AG04449 (cell line): ENCODE measurements around the gene GFRA1.

Experiments used
- CTCF ChIA-PET: fragments of 350-600 bp; formaldehyde crosslinking; extraction: SDS; loops from one replicate; lab custom pipeline; 2021; ENCODE audit warnings: antibody characterized with exemption; lab: Yijun Ruan, JAX
- POLR2A ChIA-PET: fragments of 400-600, 350-600 bp; formaldehyde crosslinking; extraction: SDS; loops from one replicate; lab custom pipeline; 2020; ENCODE audit warnings: antibody characterized with exemption, inconsistent platforms; lab: Yijun Ruan, JAX
- DNase-seq: peaks from one replicate; pipeline ENCODE4 v3.0.0-alpha.2; 2010; ENCODE audit warnings: low read depth, low spot score
- H3K4me3 ChIP-seq: 2 replicates; pipeline ENCODE4 v1.5.1; 2011; ENCODE audit warnings: low read depth, mild to moderate bottlenecking, control low read depth, low read length
- TF ChIP-seq, protein P1 (sequence below): IDR thresholded peaks from one replicate; pipeline ENCODE4 v1.5.1; 2011; ENCODE audit warnings: mild to moderate bottlenecking, moderate library complexity, low read length, control low read depth, inconsistent platforms; ENCODE audit not compliant: insufficient read depth; ENCODE audit errors: missing control alignments

The GFRA1 gene

DNA sequence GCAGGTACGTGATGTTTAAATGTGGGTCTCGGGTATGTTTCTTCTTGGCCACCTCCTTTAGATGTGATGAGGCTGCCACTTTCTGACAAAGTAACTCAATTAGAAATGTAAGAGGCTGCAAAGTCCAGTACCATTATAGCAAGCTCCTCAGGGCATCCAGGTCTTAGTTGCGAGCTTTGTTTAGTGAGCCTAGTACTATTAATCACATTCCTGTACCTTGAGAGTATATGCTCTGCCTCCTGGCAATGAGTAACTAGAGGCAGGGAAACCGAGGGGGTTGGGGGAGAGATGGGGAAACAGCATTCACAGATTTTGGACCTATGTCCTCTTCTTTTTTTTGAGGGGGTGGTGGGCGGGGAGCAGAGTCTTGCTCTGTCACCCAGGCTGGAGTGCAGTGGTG, 131.8 kb downstream of the GFRA1 start:
- CTCF ChIA-PET: interaction anchor here (0.5 kb wide), 1 partner anchor 147 kb away, joined by 3 read pairs; no protein-coding TSS in a partner anchor

DNA sequence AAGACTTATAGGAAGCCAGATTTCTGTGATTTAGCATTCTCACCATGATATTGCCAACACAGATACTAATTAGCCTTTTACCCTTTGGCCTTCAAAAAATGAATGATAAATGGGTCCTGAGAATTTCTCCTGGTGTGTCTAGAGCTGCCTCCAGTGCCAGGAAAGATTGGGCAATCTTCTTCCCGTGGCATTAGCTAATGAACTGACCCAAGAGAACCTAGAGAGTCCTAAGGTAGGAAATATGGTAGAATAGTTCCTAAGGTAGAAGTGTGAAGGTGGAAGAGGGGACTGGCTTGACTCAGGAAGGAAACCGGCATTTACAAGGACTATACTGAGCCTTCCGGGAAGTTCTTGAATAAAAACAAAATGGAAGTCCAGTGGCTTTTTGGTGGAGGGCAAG, 133.1 kb downstream of the GFRA1 start:
- POLR2A ChIA-PET: no interaction called here
- CTCF ChIA-PET: no interaction called here

More for the DNA sequence above, 131.8 kb downstream of the GFRA1 start:
- TF ChIP-seq, protein P1, sequence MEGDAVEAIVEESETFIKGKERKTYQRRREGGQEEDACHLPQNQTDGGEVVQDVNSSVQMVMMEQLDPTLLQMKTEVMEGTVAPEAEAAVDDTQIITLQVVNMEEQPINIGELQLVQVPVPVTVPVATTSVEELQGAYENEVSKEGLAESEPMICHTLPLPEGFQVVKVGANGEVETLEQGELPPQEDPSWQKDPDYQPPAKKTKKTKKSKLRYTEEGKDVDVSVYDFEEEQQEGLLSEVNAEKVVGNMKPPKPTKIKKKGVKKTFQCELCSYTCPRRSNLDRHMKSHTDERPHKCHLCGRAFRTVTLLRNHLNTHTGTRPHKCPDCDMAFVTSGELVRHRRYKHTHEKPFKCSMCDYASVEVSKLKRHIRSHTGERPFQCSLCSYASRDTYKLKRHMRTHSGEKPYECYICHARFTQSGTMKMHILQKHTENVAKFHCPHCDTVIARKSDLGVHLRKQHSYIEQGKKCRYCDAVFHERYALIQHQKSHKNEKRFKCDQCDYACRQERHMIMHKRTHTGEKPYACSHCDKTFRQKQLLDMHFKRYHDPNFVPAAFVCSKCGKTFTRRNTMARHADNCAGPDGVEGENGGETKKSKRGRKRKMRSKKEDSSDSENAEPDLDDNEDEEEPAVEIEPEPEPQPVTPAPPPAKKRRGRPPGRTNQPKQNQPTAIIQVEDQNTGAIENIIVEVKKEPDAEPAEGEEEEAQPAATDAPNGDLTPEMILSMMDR: no peak
- POLR2A ChIA-PET: no interaction called here
- H3K4me3 ChIP-seq: no peak overlapping the region
- no peak for DNase-seq

DNA sequence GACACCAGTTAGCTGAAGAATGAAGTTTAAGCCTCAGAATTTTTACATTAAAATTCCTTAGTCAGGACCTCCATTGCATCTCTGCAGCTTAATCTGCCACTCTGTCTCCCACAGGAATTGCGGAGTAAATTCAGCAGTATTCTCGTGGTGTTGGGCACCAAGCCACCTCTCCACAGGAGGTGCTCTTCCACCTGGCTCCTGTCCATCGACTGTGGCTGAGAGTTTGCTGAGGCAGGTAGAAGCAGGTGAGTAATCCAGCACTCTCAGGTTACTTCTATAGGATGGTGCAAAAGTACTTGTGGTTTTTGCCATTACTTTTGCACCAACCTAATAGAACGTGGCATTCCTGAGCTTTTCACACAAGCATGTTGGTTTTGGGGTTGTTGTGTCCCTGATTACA, 134.1 kb downstream of the GFRA1 start:
- ChIA-PET CTCF (interaction anchor here (1.2 kb wide), 1 partner anchor 9 kb away, joined by 3 read pairs; no protein-coding TSS in a partner anchor), POLR2A (no interaction called here)
- DNase-seq: no peak
- TF ChIP-seq, protein P1: no peak
- no peak overlapping the region for H3K4me3 ChIP-seq

More for the DNA sequence above, 133.1 kb downstream of the GFRA1 start:
- TF ChIP-seq, protein P1: no peak
- DNase-seq: no peak
- no peak overlapping the region for H3K4me3 ChIP-seq

DNA sequence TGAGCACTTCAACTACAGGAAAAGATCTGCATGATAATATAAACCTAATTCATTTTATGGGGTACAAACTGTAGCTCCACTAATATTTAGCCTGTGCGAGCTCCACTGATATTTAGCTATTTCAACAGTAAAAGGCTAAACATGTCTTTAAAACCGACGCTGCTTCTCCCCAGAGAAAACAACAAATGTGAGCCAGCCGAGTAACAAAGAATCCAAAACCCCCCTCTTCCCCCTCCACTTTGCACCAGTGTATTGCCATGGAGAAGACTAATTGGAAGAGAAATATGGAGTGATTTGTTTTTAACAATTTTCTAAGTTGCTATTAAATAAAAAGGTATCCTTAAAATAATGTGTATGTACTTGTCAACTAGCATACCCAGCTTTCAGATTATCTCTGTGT, 136.7 kb downstream of the GFRA1 start:
- ChIA-PET CTCF (no interaction called here), POLR2A (no interaction called here)
- TF ChIP-seq, protein P1: no peak
- H3K4me3 ChIP-seq: no peak overlapping the region
- no peak for DNase-seq

DNA sequence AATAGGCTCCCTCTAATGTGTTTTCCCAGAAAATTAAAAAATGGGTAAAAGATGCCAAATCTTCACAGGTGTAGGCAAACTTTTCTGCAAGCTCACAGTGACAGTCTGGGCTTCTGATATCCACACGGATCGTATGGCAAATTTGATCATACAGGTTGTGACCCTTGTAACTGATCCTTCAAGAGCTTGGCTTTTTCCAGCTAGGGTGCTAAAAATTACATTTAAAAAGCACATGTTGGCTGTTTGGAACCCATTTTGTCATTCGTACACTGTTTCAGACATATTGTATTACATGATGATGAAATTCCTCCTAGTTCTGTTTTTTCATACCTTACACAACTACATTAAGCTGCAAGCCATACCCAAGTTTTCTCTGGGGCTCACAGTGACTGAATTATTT, 138.7 kb downstream of the GFRA1 start:
- TF ChIP-seq, protein P1: no peak
- DNase-seq: no peak
- ChIA-PET CTCF (no interaction called here), POLR2A (no interaction called here)
- H3K4me3 ChIP-seq: no peak overlapping the region

DNA sequence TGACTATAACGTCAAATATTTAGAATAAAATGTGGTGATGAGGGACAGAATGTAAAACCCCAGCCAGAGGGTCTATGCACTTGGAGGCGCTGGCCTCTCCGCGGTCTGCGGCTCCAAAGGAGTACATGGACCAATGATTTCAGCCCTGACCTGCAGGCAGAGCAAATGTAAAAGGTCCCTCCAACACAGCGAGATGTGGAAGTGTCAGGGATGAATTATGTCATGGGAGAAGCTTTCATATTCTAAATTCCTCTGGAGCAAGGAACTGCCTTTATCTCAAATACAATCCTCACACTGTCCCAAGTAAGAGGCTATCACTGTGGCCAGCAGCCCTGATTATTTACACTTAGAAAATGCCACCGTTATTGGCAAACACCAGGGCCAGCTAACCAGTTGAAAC, 139.4 kb downstream of the GFRA1 start:
- POLR2A ChIA-PET: no interaction called here
- TF ChIP-seq, protein P1: no peak

More for the DNA sequence above, 139.4 kb downstream of the GFRA1 start:
- DNase-seq: no peak
- CTCF ChIA-PET: no interaction called here
- H3K4me3 ChIP-seq: no peak overlapping the region
